Mesenchymal stem cell (in vitro differentiated cells and primary cell): ENCODE results near the gene FMN1.

Source experiments
- DNase-seq: peaks from one replicate; pipeline ENCODE4 v3.0.0-alpha.2; 2013
- H2AFZ ChIP-seq: one replicate; pipeline ENCODE4 v1.6.1; 2013; ENCODE audit warnings: low read depth, mild to moderate bottlenecking, control low read depth, inconsistent platforms, low read length, moderate library complexity
- H2AK5ac ChIP-seq: 2 replicates; pipeline ENCODE4 v1.6.1; 2013; ENCODE audit warnings: low read length, moderate library complexity, mild to moderate bottlenecking, inconsistent platforms; ENCODE audit not compliant: severe bottlenecking
- H2BK120ac ChIP-seq: one replicate; pipeline ENCODE4 v1.6.1; 2013; ENCODE audit warnings: low read depth, mild to moderate bottlenecking, inconsistent platforms, low read length, moderate library complexity
- H2BK12ac ChIP-seq, 2 experiments: one replicate each; pipeline ENCODE4 v1.6.1; 2013; ENCODE audit warnings: inconsistent platforms in 2 of 2, low read length in 2 of 2, mild to moderate bottlenecking in 2 of 2, moderate library complexity in 2 of 2, control low read depth in 1 of 2
- H2BK15ac ChIP-seq: one replicate; pipeline ENCODE4 v1.6.1; 2013; ENCODE audit warnings: mild to moderate bottlenecking, low read depth, inconsistent platforms; ENCODE audit not compliant: poor library complexity, severe bottlenecking
- H2BK5ac ChIP-seq: 2 replicates; pipeline ENCODE4 v1.6.1; 2013; ENCODE audit warnings: low read depth, mild to moderate bottlenecking, low read length, control low read depth, inconsistent platforms; ENCODE audit not compliant: poor library complexity, severe bottlenecking
- H3K14ac ChIP-seq, 2 experiments: one replicate each; pipeline ENCODE4 v1.6.1; 2013; ENCODE audit warnings: inconsistent platforms in 2 of 2, low read length in 2 of 2, control low read depth in 1 of 2, mild to moderate bottlenecking in 1 of 2, moderate library complexity in 1 of 2
- H3K18ac ChIP-seq, 2 experiments: one replicate each; pipeline ENCODE4 v1.6.1; 2013; ENCODE audit warnings: inconsistent platforms in 2 of 2, low read length in 2 of 2, control low read depth in 1 of 2, low read depth in 1 of 2, mild to moderate bottlenecking in 1 of 2
- H3K23ac ChIP-seq, 2 experiments: one replicate each; pipeline ENCODE4 v1.6.1; 2013; ENCODE audit warnings: inconsistent platforms in 2 of 2, low read length in 2 of 2, mild to moderate bottlenecking in 2 of 2, moderate library complexity in 2 of 2, control low read depth in 1 of 2
- H3K27ac ChIP-seq: 2 replicates; pipeline ENCODE4 v1.5.1; 2013; ENCODE audit warnings: mild to moderate bottlenecking, moderate library complexity, low read length, control low read depth, inconsistent platforms; ENCODE audit not compliant: poor library complexity, severe bottlenecking
- H3K27me3 ChIP-seq, 2 experiments: 2 replicates each; pipeline versions ENCODE4 v1.6.1 to v1.7.0; 2013; ENCODE audit warnings: low read length in 2 of 2, mild to moderate bottlenecking in 2 of 2, moderate library complexity in 2 of 2, control low read depth in 1 of 2, inconsistent platforms in 1 of 2; ENCODE audit not compliant: control insufficient read depth in 1 of 2, insufficient read depth in 1 of 2
- H3K36me3 ChIP-seq, 2 experiments: 2 replicates each; pipeline versions ENCODE4 v1.6.1 to v1.7.0; 2013; ENCODE audit warnings: low read length in 2 of 2, control low read depth in 1 of 2, inconsistent platforms in 1 of 2, low read depth in 1 of 2, mild to moderate bottlenecking in 1 of 2; ENCODE audit not compliant: insufficient read depth in 2 of 2, control insufficient read depth in 1 of 2
- H3K4ac ChIP-seq, 2 experiments: one replicate each; pipeline ENCODE4 v1.6.1; 2013; ENCODE audit warnings: inconsistent platforms in 2 of 2, low read length in 2 of 2, mild to moderate bottlenecking in 2 of 2, moderate library complexity in 2 of 2, control low read depth in 1 of 2, low read depth in 1 of 2
- H3K4me1 ChIP-seq: 2 replicates; pipeline ENCODE4 v1.6.1; 2013; ENCODE audit warnings: low read depth, low read length, control low read depth; ENCODE audit not compliant: control insufficient read depth, insufficient read depth
- H3K4me2 ChIP-seq: 2 replicates; pipeline ENCODE4 v1.6.1; 2013; ENCODE audit warnings: low read length, mild to moderate bottlenecking, inconsistent platforms; ENCODE audit not compliant: poor library complexity, severe bottlenecking
- H3K4me3 ChIP-seq, 2 experiments: 2 replicates each; pipeline versions ENCODE4 v1.5.1 to v1.7.0; 2013; ENCODE audit warnings: low read length in 2 of 2, mild to moderate bottlenecking in 2 of 2, control low read depth in 1 of 2, low read depth in 1 of 2; ENCODE audit not compliant: insufficient read depth in 1 of 2
- H3K79me1 ChIP-seq: replicated peaks from 2 replicates; pipeline ENCODE4 v1.6.1; 2013; ENCODE audit warnings: mild to moderate bottlenecking, control low read depth, low read length, inconsistent platforms; ENCODE audit not compliant: poor library complexity, severe bottlenecking
- H3K9ac ChIP-seq: 2 replicates; pipeline ENCODE4 v1.7.0; 2013; ENCODE audit warnings: mild to moderate bottlenecking, low read length, moderate library complexity
- H3K9me3 ChIP-seq: 2 replicates; pipeline ENCODE4 v1.7.0; 2013; ENCODE audit warnings: mild to moderate bottlenecking, low read length; ENCODE audit not compliant: control insufficient read depth
- H4K8ac ChIP-seq: one replicate; pipeline ENCODE4 v1.6.1; 2013; ENCODE audit warnings: inconsistent platforms, mild to moderate bottlenecking, low read length, moderate library complexity
- H4K91ac ChIP-seq: one replicate; pipeline ENCODE4 v1.6.1; 2013; ENCODE audit warnings: mild to moderate bottlenecking, low read length, inconsistent platforms
- WGBS: methylation state at CpG from one replicate; pipeline ENCODE4 v1.1.7; 2013; ENCODE audit warnings: mixed read lengths; 5-methylcytosine and 5-hydroxymethylcytosine counted together

Gene FMN1

GRCh38 chr15:32987067-32987466, 207.4 kb downstream of the FMN1 start:
- Histone ChIP-seq H3K9ac (no peak overlapping the region), H3K9me3 (no peaks in the 10 kb centered on the region), H2AFZ (no peak overlapping the region), H3K4ac (no peak overlapping the region), H3K27me3 (no peaks in the 10 kb centered on the region), H3K4me2 (no peak overlapping the region), H3K27ac (no peak overlapping the region), H3K18ac (no peak overlapping the region), H3K36me3 (no peaks in the 10 kb centered on the region), H2AK5ac (no peak overlapping the region), H2BK120ac (no peak overlapping the region), H3K14ac (no peak overlapping the region), H2BK5ac (no peak overlapping the region), H3K23ac (no peak overlapping the region), H2BK15ac (no peak overlapping the region), H4K8ac (no peak overlapping the region), H3K4me1 (no peaks in the 10 kb centered on the region), H2BK12ac (no peak overlapping the region), H4K91ac (no peak overlapping the region), H3K4me3 (no peak overlapping the region), H3K79me1 (no peaks in the 10 kb centered on the region)
- DNase-seq: no peak
- 90% methylated on average over 2 of the region's 4 CpGs for WGBS

DNA sequence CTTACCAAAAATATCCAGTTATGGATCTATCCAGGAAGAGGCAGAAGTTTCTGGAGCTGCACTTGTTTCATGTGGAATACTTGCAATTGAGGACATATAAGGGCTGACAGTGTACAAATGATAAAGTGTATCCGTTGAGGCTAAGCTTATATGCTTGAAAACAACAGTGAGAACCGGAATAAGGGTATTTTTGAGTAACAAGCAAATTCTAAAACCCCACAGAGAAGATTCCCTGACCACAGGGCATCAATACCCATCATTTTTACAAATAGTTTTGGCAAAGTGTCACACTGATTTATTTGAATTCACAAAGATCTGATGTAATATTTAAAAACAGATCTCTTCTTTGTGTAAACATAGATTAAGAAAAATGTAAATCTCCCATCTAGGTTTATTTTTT, 208.4 kb downstream of the FMN1 start:
- no peak overlapping the region for H3K9ac ChIP-seq
- DNase-seq: no peak
- no peak overlapping the region for H4K8ac ChIP-seq
- H3K27ac ChIP-seq: no peak overlapping the region
- WGBS: no CpG with 5 or more reads among the region's 2 CpGs
- H3K4me2 ChIP-seq: no peak overlapping the region
- no peaks in the 10 kb centered on the region for H3K36me3 ChIP-seq
- no peak overlapping the region for H2BK120ac ChIP-seq
- H2BK5ac ChIP-seq: no peak overlapping the region
- H4K91ac ChIP-seq: no peak overlapping the region
- no peaks in the 10 kb centered on the region for H3K4me1 ChIP-seq
- no peak overlapping the region for H2BK12ac ChIP-seq
- H3K79me1 ChIP-seq: no peaks in the 10 kb centered on the region
- no peaks in the 10 kb centered on the region for H3K27me3 ChIP-seq
- H3K4me3 ChIP-seq: no peak overlapping the region
- H3K14ac ChIP-seq: no peak overlapping the region
- no peak overlapping the region for H3K4ac ChIP-seq
- H3K23ac ChIP-seq: no peak overlapping the region
- no peak overlapping the region for H3K18ac ChIP-seq
- H3K9me3 ChIP-seq: no peaks in the 10 kb centered on the region
- no peak overlapping the region for H2BK15ac ChIP-seq
- no peak overlapping the region for H2AFZ ChIP-seq
- H2AK5ac ChIP-seq: no peak overlapping the region

- Histone ChIP-seq H3K27ac (peak overlapping the region; percentile 54), H3K36me3 (no peaks in the 10 kb centered on the region), H3K27me3 (no peaks in the 10 kb centered on the region), H3K4me2 (no peak overlapping the region), H2BK15ac (no peak overlapping the region), H2AK5ac (no peak overlapping the region), H3K4ac (no peak overlapping the region), H2BK5ac (no peak overlapping the region), H3K14ac (no peak overlapping the region), H4K8ac (no peak overlapping the region), H2BK120ac (no peak overlapping the region), H3K4me3 (no peak overlapping the region), H2AFZ (no peak overlapping the region), H4K91ac (no peak overlapping the region), H3K9ac (no peak overlapping the region), H3K4me1 (peaks cover 3% of the 10 kb centered on the region), H3K23ac (no peak overlapping the region), H3K79me1 (no peaks in the 10 kb centered on the region), H2BK12ac (no peak overlapping the region), H3K18ac (no peak overlapping the region), H3K9me3 (no peaks in the 10 kb centered on the region)
- 58% methylated on average over 3 of the region's 7 CpGs for WGBS
- no peak for DNase-seq
Observed at GRCh38 chr15:32983679-32984078, 210.8 kb downstream of the FMN1 start.

- no peaks in the 10 kb centered on the region for H3K79me1 ChIP-seq
- H3K27ac ChIP-seq: no peak overlapping the region
- H4K8ac ChIP-seq: no peak overlapping the region
- H2BK15ac ChIP-seq: no peak overlapping the region
- no peak for DNase-seq
- no peak overlapping the region for H2BK12ac ChIP-seq
- H3K9ac ChIP-seq: no peak overlapping the region
- peaks cover 3% of the 10 kb centered on the region for H3K4me1 ChIP-seq
- no peak overlapping the region for H3K4ac ChIP-seq
- no peaks in the 10 kb centered on the region for H3K9me3 ChIP-seq
- no peaks in the 10 kb centered on the region for H3K36me3 ChIP-seq
- H2BK120ac ChIP-seq: no peak overlapping the region
- no peak overlapping the region for H3K14ac ChIP-seq
- H3K18ac ChIP-seq: no peak overlapping the region
- H4K91ac ChIP-seq: no peak overlapping the region
- no CpG with 5 or more reads among the region's 4 CpGs for WGBS
- no peak overlapping the region for H2AFZ ChIP-seq
- no peak overlapping the region for H3K23ac ChIP-seq
- H2AK5ac ChIP-seq: no peak overlapping the region
- H2BK5ac ChIP-seq: no peak overlapping the region
- no peaks in the 10 kb centered on the region for H3K27me3 ChIP-seq
- H3K4me2 ChIP-seq: no peak overlapping the region
- H3K4me3 ChIP-seq: no peak overlapping the region
Observed at GRCh38 chr15:32982001-32982400, 212.5 kb downstream of the FMN1 start.
